Measurements from ENCODE around the gene SLC9A8.

SLC9A8 gene

GRCh38 chr20:49868964-49869363 lies 56.3 kb downstream of the SLC9A8 start:
- in situ Hi-C loops (cut with MboI; ENCODE audit: low sequenced_read_pairs): loop anchor here (25.0 kb wide), 1 partner anchor 532 kb away; no protein-coding TSS in a partner anchor

- in situ Hi-C loops (cut with MboI; ENCODE audit: low sequenced_read_pairs): loop anchor here (25.0 kb wide), 1 partner anchor 533 kb away; no protein-coding TSS in a partner anchor
Observed at GRCh38 chr20:49870261-49870660, 57.6 kb downstream of the SLC9A8 start.

- in situ Hi-C loops (cut with MboI; ENCODE audit: low sequenced_read_pairs): loop anchor here (25.0 kb wide), 1 partner anchor 534 kb away; no protein-coding TSS in a partner anchor
Observed at GRCh38 chr20:49871391-49871948, 58.8 kb downstream of the SLC9A8 start.

DNA sequence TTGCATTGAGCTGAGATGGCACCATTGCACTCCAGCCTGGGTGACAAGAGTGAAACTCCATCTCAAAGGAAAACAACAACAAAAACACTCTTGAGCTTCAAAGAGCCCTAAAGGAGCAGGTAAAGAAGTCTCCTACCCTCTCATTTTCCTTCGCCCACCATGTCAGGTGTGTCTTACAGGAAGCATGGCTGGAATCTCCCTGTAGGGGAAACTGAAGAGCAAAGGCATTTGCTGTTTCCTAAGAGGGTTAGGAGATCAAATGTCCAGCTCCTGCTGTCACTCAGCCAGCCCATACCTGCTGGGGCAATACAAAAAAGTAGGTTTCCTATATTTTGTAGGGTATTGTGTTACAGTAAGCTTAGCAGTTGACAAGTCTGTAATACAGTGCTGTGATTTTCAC lies 59.4 kb downstream of the SLC9A8 start:
- in situ Hi-C loops (cut with MboI; ENCODE audit: low sequenced_read_pairs): loop anchor here (25.0 kb wide), 1 partner anchor 535 kb away; no protein-coding TSS in a partner anchor

- in situ Hi-C loops (cut with MboI; ENCODE audit: low sequenced_read_pairs): loop anchor here (25.0 kb wide), 1 partner anchor 537 kb away; no protein-coding TSS in a partner anchor
Observed at GRCh38 chr20:49874696-49875095, 62.1 kb downstream of the SLC9A8 start.

- in situ Hi-C loops (cut with MboI; ENCODE audit: low sequenced_read_pairs): no loop called here
Observed at GRCh38 chr20:49877386-49877921, 64.8 kb downstream of the SLC9A8 start.

- in situ Hi-C loops (cut with MboI; ENCODE audit: low sequenced_read_pairs): no loop called here
Observed at GRCh38 chr20:49878977-49879376, 66.3 kb downstream of the SLC9A8 start.

DNA sequence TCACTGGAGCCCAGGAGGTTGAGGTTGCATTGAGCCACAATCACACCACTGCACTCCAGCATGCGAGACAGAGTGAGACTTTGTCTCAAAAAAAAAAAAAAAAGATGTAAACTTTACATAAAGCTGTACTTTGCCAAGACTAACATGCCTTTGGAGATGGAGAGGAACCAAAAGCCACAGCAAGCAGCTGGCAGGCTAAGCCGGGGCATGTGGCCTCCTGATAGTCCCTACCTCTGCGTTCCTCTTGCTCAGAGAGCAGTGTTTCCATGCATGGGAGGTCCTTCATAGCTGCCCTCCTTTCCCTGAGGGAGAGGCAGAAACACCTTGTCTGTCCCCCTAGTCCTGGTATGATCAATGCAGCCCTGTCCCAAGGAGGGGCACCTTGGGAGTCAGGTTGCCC lies 67.5 kb downstream of the SLC9A8 start:
- in situ Hi-C loops (cut with MboI; ENCODE audit: low sequenced_read_pairs): no loop called here

DNA sequence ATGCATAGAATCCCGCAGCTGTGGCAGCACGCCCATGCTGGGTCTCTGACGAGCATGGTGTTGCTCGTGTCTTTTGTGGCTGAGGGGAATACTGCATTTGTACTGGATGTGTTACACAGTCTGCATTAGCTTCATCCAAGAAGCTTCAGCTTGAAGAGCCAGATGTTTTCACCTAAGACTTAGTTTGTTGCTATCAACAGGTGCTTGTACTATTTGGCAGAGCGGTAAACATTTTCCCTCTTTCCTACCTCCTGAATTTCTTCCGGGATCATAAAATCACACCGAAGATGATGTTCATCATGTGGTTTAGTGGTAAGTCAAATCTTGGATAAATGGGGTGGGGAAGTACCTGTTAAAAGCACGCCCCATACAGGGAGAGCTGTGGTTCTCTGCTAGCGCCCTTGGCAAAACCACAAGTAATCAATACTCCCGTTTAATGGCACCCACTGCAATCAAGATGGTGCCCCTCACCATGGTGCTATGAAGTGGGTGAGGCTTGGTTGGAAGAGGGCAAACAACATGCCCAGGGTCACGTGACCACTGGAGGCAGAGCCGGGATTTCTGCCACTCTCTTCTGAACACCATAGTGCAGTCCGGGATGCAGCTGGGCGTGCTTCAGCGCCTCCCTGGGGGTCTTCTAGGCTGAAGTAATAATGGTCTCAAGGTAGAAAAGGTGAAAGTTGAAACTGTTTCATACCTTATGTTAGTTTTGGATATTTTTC lies 68.3 kb downstream of the SLC9A8 start:
- in situ Hi-C loops (cut with MboI; ENCODE audit: low sequenced_read_pairs): no loop called here

- in situ Hi-C loops (cut with MboI; ENCODE audit: low sequenced_read_pairs): no loop called here
Observed at GRCh38 chr20:49882171-49882970, 69.7 kb downstream of the SLC9A8 start.

- in situ Hi-C loops (cut with MboI; ENCODE audit: low sequenced_read_pairs): no loop called here
Observed at GRCh38 chr20:49883246-49883802, 70.7 kb downstream of the SLC9A8 start.

- in situ Hi-C loops (cut with MboI; ENCODE audit: low sequenced_read_pairs): no loop called here
Observed at GRCh38 chr20:49885558-49886332, 73.1 kb downstream of the SLC9A8 start.

GRCh38 chr20:49886571-49887213 lies 74.1 kb downstream of the SLC9A8 start:
- in situ Hi-C loops (cut with MboI; ENCODE audit: low sequenced_read_pairs): no loop called here

DNA sequence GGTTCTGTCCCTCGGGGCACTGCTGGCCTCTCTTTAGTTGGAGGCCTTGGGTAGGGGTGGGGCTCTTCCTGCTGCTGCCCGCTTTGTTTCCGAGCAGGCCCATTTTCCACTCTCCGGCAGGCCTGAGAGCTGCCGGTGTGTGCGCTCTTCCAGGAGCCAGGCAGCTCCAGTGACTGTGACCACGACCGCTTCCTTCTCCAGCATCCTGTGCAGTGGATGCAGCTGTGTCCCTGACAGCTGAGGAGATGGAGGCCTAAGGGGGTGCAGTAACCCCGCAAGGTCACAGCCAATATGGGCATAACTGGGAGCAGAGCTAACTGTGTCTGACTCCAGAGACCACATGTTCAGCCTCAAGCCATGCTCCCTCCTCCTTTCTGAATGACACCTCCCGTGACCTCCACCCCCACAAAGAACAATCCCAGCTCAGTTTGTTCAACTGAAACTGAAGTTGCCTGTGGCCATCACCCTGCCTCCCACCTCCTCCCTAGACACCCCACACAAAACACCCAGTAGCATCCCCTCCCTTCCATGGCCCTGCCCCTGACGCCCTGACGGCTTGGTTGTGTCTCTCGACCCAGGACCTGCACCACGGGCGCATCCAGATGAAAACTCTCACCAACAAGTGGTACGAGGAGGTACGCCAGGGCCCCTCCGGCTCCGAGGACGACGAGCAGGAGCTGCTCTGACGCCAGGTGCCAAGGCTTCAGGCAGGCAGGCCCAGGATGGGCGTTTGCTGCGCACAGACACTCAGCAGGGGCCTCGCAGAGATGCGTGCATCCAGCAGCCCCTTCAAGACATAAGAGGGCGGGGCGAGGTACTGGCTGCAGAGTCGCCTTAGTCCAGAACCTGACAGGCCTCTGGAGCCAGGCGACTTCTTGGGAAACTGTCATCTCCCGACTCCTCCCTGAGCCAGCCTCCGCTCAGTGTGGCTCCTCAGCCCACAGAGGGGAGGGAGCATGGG lies 74.9 kb downstream of the SLC9A8 start:
- in situ Hi-C loops (cut with MboI; ENCODE audit: low sequenced_read_pairs): no loop called here

DNA sequence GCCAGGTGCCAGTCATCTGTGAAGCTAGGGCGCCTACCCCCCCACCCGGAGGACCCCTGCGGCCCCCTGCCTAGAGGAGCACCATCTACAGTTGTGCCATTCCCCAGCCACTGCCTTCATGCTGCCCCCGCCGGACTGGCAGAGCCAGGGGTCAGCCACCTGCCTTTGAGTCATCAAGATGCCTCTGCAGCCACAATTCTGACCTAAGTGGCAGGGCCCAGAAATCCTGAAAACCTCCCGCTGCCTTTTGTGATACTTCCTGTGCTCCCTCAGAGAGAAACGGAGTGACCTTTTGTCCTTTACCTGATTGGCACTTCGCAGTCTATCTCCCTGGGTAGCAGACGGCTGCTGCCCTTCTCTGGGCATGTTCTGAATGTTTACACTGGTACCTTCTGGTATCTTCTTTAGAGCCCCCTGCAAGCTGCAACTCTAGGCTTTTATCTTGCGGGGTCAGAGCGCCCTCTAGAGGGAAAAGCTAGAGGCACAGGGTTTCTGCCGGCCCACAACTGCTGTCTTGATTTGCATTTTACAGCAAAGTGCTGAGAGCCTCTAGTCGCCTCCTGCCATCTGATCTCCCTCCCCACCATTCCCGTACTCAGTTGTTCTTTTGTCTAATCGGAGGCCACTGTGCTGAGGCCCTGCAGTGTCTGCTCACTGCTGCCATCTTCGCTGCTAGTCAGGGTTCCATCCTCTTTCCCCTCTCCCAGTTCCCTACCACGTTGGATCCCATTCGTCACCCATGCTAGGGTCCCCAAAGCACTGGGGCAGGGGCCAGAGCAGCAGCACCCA lies 75.8 kb downstream of the SLC9A8 start:
- in situ Hi-C loops (cut with MboI; ENCODE audit: low sequenced_read_pairs): no loop called here

DNA sequence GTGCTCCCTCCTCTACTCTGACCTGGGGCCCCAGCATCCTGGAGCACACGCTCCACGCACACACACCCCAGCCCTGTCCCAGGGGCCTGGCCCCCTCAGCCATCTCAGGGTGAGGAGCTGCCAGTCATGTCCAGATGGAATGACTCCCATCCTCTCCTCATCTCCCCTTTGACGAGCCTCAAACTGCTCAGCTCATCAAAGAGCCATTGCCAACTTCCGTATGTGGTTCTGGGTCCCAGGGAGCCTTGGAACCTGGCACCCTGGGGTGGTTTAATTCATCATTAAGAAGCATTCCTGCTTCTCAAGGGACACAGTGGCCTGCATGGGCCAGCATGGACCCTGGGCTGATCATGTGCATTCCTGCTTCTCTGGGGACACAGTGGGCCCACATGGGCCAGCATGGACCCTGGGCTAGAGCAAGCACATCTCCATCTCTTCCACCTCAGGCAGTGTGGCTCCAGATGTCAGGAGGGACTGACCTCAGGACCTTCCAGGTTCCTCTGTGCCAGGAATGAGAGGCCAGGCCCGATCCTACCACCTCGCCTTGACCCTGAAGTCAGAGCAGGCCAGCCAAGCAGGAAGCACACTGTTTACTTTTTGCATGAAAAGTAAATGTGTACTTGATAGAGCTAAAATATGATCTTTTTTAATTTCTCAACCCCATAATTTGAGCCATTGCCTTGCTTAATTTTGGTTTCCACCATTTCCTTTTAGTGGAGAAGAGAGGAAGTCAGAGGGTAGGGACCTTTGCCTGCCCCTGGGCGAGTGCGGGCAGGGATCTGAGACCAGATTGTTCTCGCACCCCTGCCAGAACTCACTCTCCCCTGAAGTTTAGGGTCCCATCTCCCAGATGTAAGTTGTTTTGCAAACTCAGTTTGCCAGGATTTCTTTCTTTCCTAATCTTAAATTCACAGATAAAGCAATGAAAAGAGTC lies 76.6 kb downstream of the SLC9A8 start:
- in situ Hi-C loops (cut with MboI; ENCODE audit: low sequenced_read_pairs): no loop called here

GRCh38 chr20:49889935-49890333 lies 77.3 kb downstream of the SLC9A8 start:
- in situ Hi-C loops (cut with MboI; ENCODE audit: low sequenced_read_pairs): no loop called here

Measured in HL-60/S4 (cell line).